GM12892 (cell line): ENCODE results near the gene FRMD5.

Source experiments
- POLR2A ChIP-seq: IDR thresholded peaks from 2 replicates; pipeline ENCODE4 v1.6.1; 2011; ENCODE audit warnings: low read depth, low read length, control low read depth
- POLR2AphosphoS5 ChIP-seq: IDR thresholded peaks from 2 replicates; pipeline ENCODE4 v1.6.1; 2011; ENCODE audit warnings: low read depth, low read length, control low read depth
- TAF1 ChIP-seq: IDR thresholded peaks from 2 replicates; pipeline ENCODE4 v1.6.1; 2011; ENCODE audit warnings: low read depth, mild to moderate bottlenecking, control low read depth, low read length, borderline replicate concordance

GRCh38 chr15:44081026-44082013 lies 113.8 kb downstream of the FRMD5 start:
- TF ChIP-seq POLR2A (no peak), POLR2AphosphoS5 (no peak), TAF1 (no peak)
